Camera-type eye (tissue), 1 donor: ENCODE measurements around the gene CSNK1A1. TPM values are rescaled to one million over a fixed set of nuclear protein-coding genes. Genes with fewer than 3 reads are reported as not detected.

ENCODE experiments used
- total RNA-seq: library from RNA; depleted of rRNA; stranded (reverse); fragments of >200 nt; gene quantifications from one replicate; pipeline ENCODE4 v1.2.3, GENCODE V29; 2014

The CSNK1A1 gene
- 292 TPM for total RNA-seq

DNA sequence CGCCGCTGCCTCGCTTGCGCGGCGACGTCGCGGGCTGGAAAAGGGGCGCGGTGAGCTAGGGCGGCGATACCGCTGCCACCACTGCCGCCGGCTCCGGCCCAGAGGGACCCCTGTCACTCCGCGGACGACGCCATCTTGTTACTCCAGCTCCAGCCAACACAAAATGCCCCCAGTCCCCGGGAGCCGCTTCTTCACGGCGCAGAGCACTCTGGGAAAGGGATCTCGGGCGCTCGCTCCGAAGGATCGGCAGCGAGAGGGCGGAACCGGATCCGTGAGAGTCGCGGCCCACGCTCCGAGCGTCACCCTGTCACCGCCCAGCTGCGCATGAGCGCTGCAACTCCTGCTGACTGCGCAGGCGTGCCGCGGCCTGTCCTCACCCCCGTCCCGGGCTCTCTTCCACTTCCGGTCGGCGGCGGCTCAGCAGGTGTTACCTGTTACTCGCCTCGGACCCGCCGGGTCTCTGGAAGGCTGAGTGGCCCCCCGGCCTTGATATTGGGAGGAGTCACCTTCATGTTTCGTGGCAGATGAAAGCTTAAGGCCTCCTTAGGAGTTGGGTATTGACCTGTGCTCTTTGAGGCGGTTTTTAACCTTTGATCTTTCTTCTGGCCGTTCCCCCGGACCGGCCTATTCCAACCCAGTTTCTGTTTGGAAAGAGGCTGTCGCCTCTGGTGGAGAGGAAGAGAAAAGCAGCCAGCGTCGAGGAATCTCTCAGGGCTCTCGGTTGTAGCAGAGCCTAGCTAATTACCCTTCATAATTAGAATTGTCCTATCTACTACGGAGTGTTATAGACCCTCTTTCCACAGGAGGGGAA is at the start of gene CSNK1A1:
Gene CSNK1A1 (minus strand): TSS at position 213 of the 811 bp plus-strand sequence. CDS start 475 bp downstream, outside the sequence.

DNA sequence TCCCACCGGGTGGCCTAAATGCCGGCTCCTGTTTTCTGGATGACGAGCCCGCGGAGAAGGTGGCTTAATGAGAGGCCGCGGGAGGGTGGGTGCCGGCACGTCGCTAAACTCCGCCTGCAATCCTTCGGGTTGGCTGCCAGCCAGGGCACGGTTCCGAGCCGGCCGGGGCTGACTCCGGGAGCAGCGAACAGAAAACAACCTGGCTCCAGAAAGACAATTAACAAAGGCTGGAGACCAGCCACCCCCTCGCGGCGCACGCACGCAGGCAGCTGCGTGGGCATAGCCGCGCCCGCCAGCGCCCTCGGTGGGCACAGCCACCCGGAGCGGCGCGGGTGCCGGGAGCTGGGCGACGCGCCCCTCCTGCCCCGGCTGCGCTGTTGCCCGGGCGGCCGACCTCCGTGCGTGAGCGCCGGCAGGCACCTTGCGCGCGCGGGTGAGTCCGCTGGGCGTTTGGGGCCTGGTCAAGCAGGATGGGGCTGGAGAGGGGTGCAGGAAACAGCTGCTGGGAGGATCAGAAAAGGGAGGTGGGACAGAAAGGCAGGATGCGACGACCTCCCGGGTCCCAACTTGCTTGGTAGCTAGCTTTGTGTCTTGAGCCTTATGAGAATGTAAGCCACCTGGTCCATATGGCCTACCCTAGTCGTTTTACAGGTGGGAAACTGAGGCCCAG is 30.1 kb upstream of the CSNK1A1 start, which contains the start of gene ARHGEF37:
Gene ARHGEF37 (plus strand): TSS at position 307 of the 670 bp plus-strand sequence. CDS start 16,272 bp downstream, outside the sequence.

Other genes with a start within 250 kb of the CSNK1A1 start
- 26.8 TPM for gene GRPEL2, start 205.9 kb downstream of the CSNK1A1 start, total RNA-seq
- gene PCYOX1L, start 193.4 kb downstream of the CSNK1A1 start, total RNA-seq: 19.8 TPM
- gene IL17B, start 172.1 kb downstream of the CSNK1A1 start, total RNA-seq: 7.1 TPM
- gene ARHGEF37, start 30.1 kb upstream of the CSNK1A1 start, total RNA-seq: 19.0 TPM
- gene PPARGC1B, start 178.9 kb upstream of the CSNK1A1 start, total RNA-seq: 3.8 TPM